ENCODE measurements around the gene KTN1. TPM values are rescaled to one million over a fixed set of nuclear protein-coding genes. Genes with fewer than 3 reads are reported as not detected.

The KTN1 gene
- total RNA-seq, 1 experiment from 2014 or later = 138 TPM

DNA sequence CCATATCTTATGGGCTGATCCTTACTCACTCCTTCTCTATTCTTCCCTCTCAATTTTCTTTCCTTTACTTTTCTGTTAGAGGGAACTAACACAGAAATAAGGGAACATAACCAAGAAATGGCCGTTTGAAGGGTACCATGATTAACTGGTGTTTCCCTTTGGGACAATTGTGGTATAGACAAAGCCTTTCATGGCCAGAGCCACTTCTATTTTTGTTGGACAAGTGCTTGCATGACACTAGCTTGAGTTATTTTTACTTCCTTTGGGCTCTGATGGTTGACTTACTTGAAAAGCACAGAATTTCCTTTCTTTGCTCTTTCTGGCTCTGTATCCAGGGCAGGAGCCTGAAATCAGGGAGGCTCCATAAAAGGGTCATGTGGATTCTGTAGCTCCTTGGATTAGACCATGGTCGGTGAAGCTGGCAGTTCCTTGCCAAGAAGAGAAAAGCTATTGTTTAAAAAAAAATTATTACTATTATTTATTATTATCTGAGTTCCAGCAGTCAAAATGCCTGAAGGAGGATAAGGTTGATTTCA is 130.6 kb downstream of the KTN1 start:
- H3K4me1 ChIP-seq = peaks cover 2% of the 10 kb centered on the region; the same call in 1 of the 2 replicates
- no TSS peak for BruUV-seq (replicated peaks)
- no peak for TF ChIP-seq CTCF (IDR thresholded peaks at IDR 0.05; ENCODE audit: insufficient read depth in 1 of 2, low read depth in 1 of 2, low read length in 1 of 2, severe bottlenecking in 1 of 2, unreplicated experiment in 1 of 2)
- Mint-ChIP-seq H3K4me1 (ENCODE audit: low read depth, unreplicated experiment) (no peaks in the 10 kb centered on the region), H3K9me3 (ENCODE audit: unreplicated experiment) (no peaks in the 10 kb centered on the region), H3K27me3 (ENCODE audit: insufficient read depth, unreplicated experiment) (no peaks in the 10 kb centered on the region), H3K4me3 (ENCODE audit: unreplicated experiment) (no peak overlapping the region), H3K27ac (ENCODE audit: unreplicated experiment) (no peak overlapping the region), H3K36me3 (ENCODE audit: insufficient read depth, unreplicated experiment) (no peaks in the 10 kb centered on the region)
- H3K27me3 ChIP-seq (replicated peaks; ENCODE audit: control insufficient read depth, insufficient read depth, low read length) = no peaks in the 10 kb centered on the region
- no peak for DNase-seq
- H3K9me3 ChIP-seq = no peaks in the 10 kb centered on the region; the same call in 1 of the 2 replicates
- no peak overlapping the region for H3K4me3 ChIP-seq (ENCODE audit: low read depth, low read length)
- CTCF ChIA-PET = no interaction called here
- no peaks in the 10 kb centered on the region for H3K36me3 ChIP-seq (ENCODE audit: control insufficient read depth, insufficient read depth, low read length)
- intact Hi-C loops (cut with micrococcal nuclease; ENCODE audit: unreplicated experiment) = no loop called here
- POLR2A ChIA-PET = no interaction called here

DNA sequence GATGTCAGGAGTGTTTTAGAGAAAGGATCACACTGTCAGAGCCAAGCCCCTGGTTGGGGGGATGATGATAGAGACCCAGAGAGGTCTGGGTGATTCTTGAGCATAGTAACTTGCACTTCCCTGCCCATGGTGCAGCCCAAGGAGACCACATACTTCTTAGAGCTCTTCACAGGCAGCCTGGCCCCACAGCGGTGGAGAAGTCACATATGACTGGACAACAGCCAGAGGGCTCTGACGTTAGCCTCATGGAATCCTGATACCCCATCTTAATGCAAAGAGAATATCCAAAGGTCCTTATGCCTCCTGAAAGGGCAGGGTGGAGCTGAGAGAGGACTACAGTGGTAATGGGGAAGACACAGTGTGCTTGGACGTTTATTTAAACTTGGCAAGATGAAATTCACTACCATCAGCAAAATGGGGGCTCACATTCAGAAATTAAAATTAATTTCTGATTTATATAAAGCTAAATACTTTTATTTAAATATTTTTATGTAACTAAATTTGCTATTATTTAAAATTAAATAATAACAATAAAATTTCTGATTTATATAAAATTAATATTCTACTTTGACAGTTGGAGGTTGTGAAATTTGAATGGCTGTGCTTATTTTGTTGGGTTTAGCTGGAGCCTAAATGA is 131.3 kb downstream of the KTN1 start:
- H3K27ac Mint-ChIP-seq (ENCODE audit: unreplicated experiment) = no peak overlapping the region
- H3K27me3 ChIP-seq (replicated peaks; ENCODE audit: control insufficient read depth, insufficient read depth, low read length) = no peaks in the 10 kb centered on the region
- H3K4me1 ChIP-seq = no peaks in the 10 kb centered on the region
- CTCF ChIA-PET = no interaction called here
- no peaks in the 10 kb centered on the region for H3K9me3 Mint-ChIP-seq (ENCODE audit: unreplicated experiment)
- no peaks in the 10 kb centered on the region for H3K27me3 Mint-ChIP-seq (ENCODE audit: insufficient read depth, unreplicated experiment)
- H3K36me3 Mint-ChIP-seq (ENCODE audit: insufficient read depth, unreplicated experiment) = no peaks in the 10 kb centered on the region
- no peak overlapping the region for H3K4me3 Mint-ChIP-seq (ENCODE audit: unreplicated experiment)
- H3K36me3 ChIP-seq (ENCODE audit: control insufficient read depth, insufficient read depth, low read length) = no peaks in the 10 kb centered on the region
- H3K4me1 Mint-ChIP-seq (ENCODE audit: low read depth, unreplicated experiment) = no peaks in the 10 kb centered on the region
- POLR2A ChIA-PET = no interaction called here
- TF ChIP-seq CTCF (IDR thresholded peaks at IDR 0.05; ENCODE audit: insufficient read depth in 1 of 2, low read depth in 1 of 2, low read length in 1 of 2, severe bottlenecking in 1 of 2, unreplicated experiment in 1 of 2) = no peak
- DNase-seq = no peak
- BruUV-seq (replicated peaks) = no TSS peak
- no peaks in the 10 kb centered on the region; the same call in 1 of the 2 replicates for H3K9me3 ChIP-seq
- H3K4me3 ChIP-seq (ENCODE audit: low read depth, low read length) = no peak overlapping the region
- intact Hi-C loops (cut with micrococcal nuclease; ENCODE audit: unreplicated experiment) = no loop called here

DNA sequence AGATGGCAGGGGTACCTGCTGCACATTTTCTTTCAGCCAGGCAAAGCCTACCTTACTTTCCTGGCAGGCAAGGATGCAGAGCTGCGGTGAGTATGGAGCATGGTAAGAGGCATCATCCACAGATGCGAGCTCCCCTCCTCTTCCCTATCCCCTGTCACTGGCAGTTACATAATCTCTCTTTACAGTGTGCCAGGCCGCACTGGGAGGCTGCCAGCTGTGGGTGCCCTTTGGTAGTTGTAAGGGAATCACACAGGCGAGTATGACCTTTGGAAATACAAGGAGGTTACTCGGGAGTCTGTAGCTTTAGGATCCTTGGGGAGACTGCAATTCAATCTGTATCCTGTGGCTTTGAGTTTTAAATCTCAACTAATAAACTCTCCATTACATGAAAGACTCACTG is 132.5 kb downstream of the KTN1 start:
- no peak for DNase-seq
- no peak for TF ChIP-seq CTCF (IDR thresholded peaks at IDR 0.05; ENCODE audit: insufficient read depth in 1 of 2, low read depth in 1 of 2, low read length in 1 of 2, severe bottlenecking in 1 of 2, unreplicated experiment in 1 of 2)
- no peaks in the 10 kb centered on the region for H3K27me3 ChIP-seq (replicated peaks; ENCODE audit: control insufficient read depth, insufficient read depth, low read length)
- no peaks in the 10 kb centered on the region for H3K36me3 Mint-ChIP-seq (ENCODE audit: insufficient read depth, unreplicated experiment)
- CTCF ChIA-PET = no interaction called here
- intact Hi-C loops (cut with micrococcal nuclease; ENCODE audit: unreplicated experiment) = no loop called here
- H3K27me3 Mint-ChIP-seq (ENCODE audit: insufficient read depth, unreplicated experiment) = no peaks in the 10 kb centered on the region
- H3K4me3 ChIP-seq (ENCODE audit: low read depth, low read length) = no peak overlapping the region
- BruUV-seq (replicated peaks) = no TSS peak
- POLR2A ChIA-PET = no interaction called here
- H3K9me3 ChIP-seq = no peaks in the 10 kb centered on the region; the same call in 1 of the 2 replicates
- H3K36me3 ChIP-seq (ENCODE audit: control insufficient read depth, insufficient read depth, low read length) = no peaks in the 10 kb centered on the region
- no peak overlapping the region for H3K27ac Mint-ChIP-seq (ENCODE audit: unreplicated experiment)
- no peaks in the 10 kb centered on the region for H3K9me3 Mint-ChIP-seq (ENCODE audit: unreplicated experiment)
- H3K4me1 Mint-ChIP-seq (ENCODE audit: low read depth, unreplicated experiment) = no peaks in the 10 kb centered on the region
- H3K4me1 ChIP-seq = no peaks in the 10 kb centered on the region
- no peak overlapping the region for H3K4me3 Mint-ChIP-seq (ENCODE audit: unreplicated experiment)
